GM23338 (cell line): Measurements from ENCODE around the gene SLBP. TPM values are rescaled to one million over a fixed set of nuclear protein-coding genes. Genes with fewer than 3 reads are reported as not detected.

Experiments
- ATAC-seq: fragments of 200-7000 bp; cut with Tn5 transposase; 3 replicates; pipeline ENCODE4 v1.9.1; 2020
- DNase-seq: peaks from one replicate; pipeline ENCODE4 v3.0.0-alpha.2; 2015; ENCODE audit warnings: low spot score
- H2AFZ ChIP-seq: fragments of 200-600 bp; sonication (generic); 2 replicates; pipeline ENCODE4 v1.8.0; 2016; ENCODE audit warnings: antibody characterized with exemption, mild to moderate bottlenecking, moderate library complexity
- H3F3A ChIP-seq: fragments of 200-600 bp; sonication (generic); replicated peaks from 2 replicates; pipeline ENCODE4 v1.8.0; 2017; ENCODE audit warnings: antibody characterized with exemption, mixed run types, low read depth
- H3K27ac ChIP-seq: fragments of 200-600 bp; sonication (generic); 2 replicates; pipeline ENCODE4 v1.6.1; 2016; ENCODE audit warnings: low read depth
- H3K27me3 ChIP-seq: fragments of 200-600 bp; sonication (generic); 2 replicates; pipeline ENCODE4 v1.8.0; 2016; ENCODE audit warnings: mild to moderate bottlenecking, mixed run types, moderate library complexity; ENCODE audit not compliant: insufficient read depth
- H3K36me3 ChIP-seq: fragments of 200-600 bp; sonication (generic); 2 replicates; pipeline ENCODE4 v1.8.0; 2016; ENCODE audit warnings: mild to moderate bottlenecking; ENCODE audit not compliant: insufficient read depth
- H3K4me1 ChIP-seq: fragments of 200-600 bp; sonication (generic); 2 replicates; pipeline ENCODE4 v1.8.0; 2016; ENCODE audit warnings: mild to moderate bottlenecking, moderate library complexity; ENCODE audit not compliant: insufficient read depth
- H3K4me2 ChIP-seq: fragments of 200-600 bp; sonication (generic); 2 replicates; pipeline ENCODE4 v1.7.1; 2017; ENCODE audit warnings: mixed run types
- H3K4me3 ChIP-seq: fragments of 200-600 bp; sonication (generic); 2 replicates; pipeline ENCODE4 v1.6.1; 2016; ENCODE audit warnings: mixed run types
- H3K79me2 ChIP-seq: fragments of 200-600 bp; sonication (generic); replicated peaks from 2 replicates; pipeline ENCODE4 v1.8.0; 2017; ENCODE audit warnings: mild to moderate bottlenecking; ENCODE audit not compliant: insufficient read depth
- H3K9me2 ChIP-seq: fragments of 200-600 bp; sonication (generic); 2 replicates; pipeline ENCODE4 v1.8.0; 2017; ENCODE audit not compliant: insufficient read depth
- H4K20me1 ChIP-seq: fragments of 200-600 bp; sonication (generic); replicated peaks from 2 replicates; pipeline ENCODE4 v1.8.0; 2017; ENCODE audit warnings: mild to moderate bottlenecking; ENCODE audit not compliant: insufficient read depth
- H3K27ac Mint-ChIP-seq: 2 replicates; pipeline ENCODE4 v1.8.0; 2020; ENCODE audit warnings: inconsistent platforms, mild to moderate bottlenecking, moderate library complexity, mixed read lengths
- H3K27me3 Mint-ChIP-seq: 3 replicates; pipeline ENCODE4 v1.8.0; 2022; ENCODE audit warnings: low read depth, mild to moderate bottlenecking, moderate library complexity, mixed read lengths, inconsistent platforms; ENCODE audit not compliant: insufficient read depth, poor library complexity
- H3K36me3 Mint-ChIP-seq: 3 replicates; pipeline ENCODE4 v1.8.0; 2021; ENCODE audit warnings: low read depth, mild to moderate bottlenecking, inconsistent platforms, moderate library complexity, mixed read lengths
- H3K4me1 Mint-ChIP-seq: 3 replicates; pipeline ENCODE4 v1.8.0; 2020; ENCODE audit warnings: mild to moderate bottlenecking, inconsistent platforms, mixed read lengths
- H3K4me3 Mint-ChIP-seq: 3 replicates; pipeline ENCODE4 v1.8.0; 2021; ENCODE audit warnings: moderate library complexity, mild to moderate bottlenecking, inconsistent platforms, mixed read lengths
- H3K9me3 Mint-ChIP-seq: 3 replicates; pipeline ENCODE4 v1.8.0; 2020; ENCODE audit warnings: moderate library complexity, mild to moderate bottlenecking, inconsistent platforms, mixed read lengths
- EZH2 ChIP-seq: fragments of 200-600 bp; sonication (generic); IDR thresholded peaks from one replicate; pipeline ENCODE4 v1.8.0; 2017; ENCODE audit warnings: antibody characterized with exemption, mild to moderate bottlenecking, low read depth; ENCODE audit not compliant: unreplicated experiment
- EZH2phosphoT487 ChIP-seq: fragments of 200-600 bp; sonication (generic); IDR thresholded peaks from one replicate; pipeline ENCODE4 v1.8.1; 2018; ENCODE audit warnings: antibody characterized with exemption; ENCODE audit not compliant: unreplicated experiment
- JUNB ChIP-seq: IDR thresholded peaks from one replicate; pipeline ENCODE4 v1.6.1; 2016; ENCODE audit warnings: antibody characterized with exemption; ENCODE audit not compliant: unreplicated experiment
- NANOG ChIP-seq: IDR thresholded peaks from 2 replicates; pipeline ENCODE4 v1.6.1; 2016; ENCODE audit warnings: antibody characterized with exemption, borderline replicate concordance
- POLR2AphosphoS5 ChIP-seq: IDR thresholded peaks from 2 replicates; pipeline ENCODE4 v1.6.1; 2016; ENCODE audit warnings: antibody characterized with exemption, low read depth
- STAT1 ChIP-seq: IDR thresholded peaks from one replicate; pipeline ENCODE4 v1.6.1; 2016; ENCODE audit warnings: antibody characterized with exemption; ENCODE audit not compliant: unreplicated experiment
- ZNF114 ChIP-seq: fragments of 250-450 bp; sonication (Bioruptor Pico); IDR thresholded peaks from 2 replicates; pipeline ENCODE4 v1.5.0; 2020; ENCODE audit warnings: mild to moderate bottlenecking, moderate library complexity
- polyA plus RNA-seq: library from polyadenylated mRNA; unstranded; fragments of >200 nt; fragmentation: Nextera tagmentation; extraction: Ambion mirVana; gene quantifications from 2 replicates; pipeline ENCODE4 v1.2.1, GENCODE V29; 2016
- total RNA-seq: library from RNA; depleted of rRNA; stranded (reverse); fragments of >200 nt; shearing (Covaris generic); gene quantifications from 2 replicates; pipeline ENCODE4 v1.2.3, GENCODE V29; 2014
- TF ChIP-seq, protein P1 (sequence below), 2 experiments: fragments of 200-600 bp in 1 of 2; sonication (generic) in 1 of 2; conservative IDR thresholded peaks; 2 replicates each; pipeline versions ENCODE4 v1.5.1 to v1.6.1; 2016 to 2017; ENCODE audit warnings: antibody characterized with exemption in 2 of 2, low read depth in 2 of 2, mild to moderate bottlenecking in 2 of 2, moderate library complexity in 1 of 2
- TF ChIP-seq, protein P2 (sequence below): fragments of 250-450 bp; sonication (Bioruptor Pico); IDR thresholded peaks from 2 replicates; pipeline ENCODE4 v1.5.0; 2020; ENCODE audit warnings: mild to moderate bottlenecking, moderate library complexity

SLBP gene
- total and polyA plus RNA-seq, 2 experiments from 2014 or later: 54.4 to 58.6 TPM

DNA sequence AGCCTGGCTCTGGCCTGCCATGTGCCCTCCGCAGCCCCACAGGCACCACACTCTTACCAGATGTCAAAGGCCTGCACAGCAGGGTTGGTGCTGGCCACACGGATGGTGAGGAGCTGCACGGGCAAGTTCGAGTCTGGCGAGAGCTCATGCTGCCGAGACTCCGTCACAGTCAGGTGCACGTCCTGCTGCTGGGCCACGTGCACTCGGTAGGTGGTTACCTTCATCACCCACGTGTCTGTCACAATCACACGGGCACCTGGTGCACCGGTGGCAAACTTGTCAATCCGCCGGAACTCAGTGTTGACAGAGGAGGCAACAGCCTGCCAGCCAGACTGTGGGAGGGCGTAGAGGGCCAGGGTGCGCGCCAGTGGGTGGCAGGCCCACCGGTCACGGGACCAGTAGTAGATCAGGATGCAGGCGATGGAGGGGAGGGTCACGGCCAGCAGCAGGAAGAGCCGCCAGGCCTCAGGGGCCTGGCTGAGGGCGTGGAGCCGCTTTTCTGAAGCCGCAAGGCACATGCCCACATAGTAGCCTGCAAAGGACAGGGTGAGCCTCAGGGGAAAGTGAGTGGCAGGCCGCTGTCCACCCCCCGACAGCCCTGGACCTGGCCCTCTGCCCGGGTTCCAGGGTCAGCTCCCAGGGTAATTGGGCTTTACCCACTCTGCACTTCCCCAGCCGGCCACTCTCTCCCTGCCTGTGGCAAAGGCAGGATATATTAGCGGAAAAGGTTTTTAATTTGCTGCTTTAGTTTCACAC lies 6.2 kb upstream of the SLBP start:
- Histone ChIP-seq H3K36me3 (no peaks in the 10 kb centered on the region), H3K27ac (no peak overlapping the region), H3F3A (peaks cover 14% of the 10 kb centered on the region), H4K20me1 (peaks cover 16% of the 10 kb centered on the region), H2AFZ (no peak overlapping the region), H3K4me1 (peaks cover 19% of the 10 kb centered on the region; the same call in 1 of the 2 replicates), H3K4me2 (no peak overlapping the region), H3K27me3 (no peaks in the 10 kb centered on the region), H3K9me2 (no peaks in the 10 kb centered on the region), H3K79me2 (peaks cover 39% of the 10 kb centered on the region), H3K4me3 (no peak overlapping the region)
- ATAC-seq: no peak
- Mint-ChIP-seq H3K4me3 (peak overlapping the region; percentile 24; the same call in 1 of the 3 replicates), H3K4me1 (peaks cover 27% of the 10 kb centered on the region), H3K27me3 (peaks cover 13% of the 10 kb centered on the region), H3K9me3 (no peaks in the 10 kb centered on the region; the same call in 2 of the 3 replicates), H3K36me3 (peaks cover 16% of the 10 kb centered on the region), H3K27ac (no peak overlapping the region)
- DNase-seq: no peak
- TF ChIP-seq JUNB (no peak), NANOG (no peak), EZH2 (no peak), ZNF114 (CRISPR knock-in tag) (no peak)

DNA sequence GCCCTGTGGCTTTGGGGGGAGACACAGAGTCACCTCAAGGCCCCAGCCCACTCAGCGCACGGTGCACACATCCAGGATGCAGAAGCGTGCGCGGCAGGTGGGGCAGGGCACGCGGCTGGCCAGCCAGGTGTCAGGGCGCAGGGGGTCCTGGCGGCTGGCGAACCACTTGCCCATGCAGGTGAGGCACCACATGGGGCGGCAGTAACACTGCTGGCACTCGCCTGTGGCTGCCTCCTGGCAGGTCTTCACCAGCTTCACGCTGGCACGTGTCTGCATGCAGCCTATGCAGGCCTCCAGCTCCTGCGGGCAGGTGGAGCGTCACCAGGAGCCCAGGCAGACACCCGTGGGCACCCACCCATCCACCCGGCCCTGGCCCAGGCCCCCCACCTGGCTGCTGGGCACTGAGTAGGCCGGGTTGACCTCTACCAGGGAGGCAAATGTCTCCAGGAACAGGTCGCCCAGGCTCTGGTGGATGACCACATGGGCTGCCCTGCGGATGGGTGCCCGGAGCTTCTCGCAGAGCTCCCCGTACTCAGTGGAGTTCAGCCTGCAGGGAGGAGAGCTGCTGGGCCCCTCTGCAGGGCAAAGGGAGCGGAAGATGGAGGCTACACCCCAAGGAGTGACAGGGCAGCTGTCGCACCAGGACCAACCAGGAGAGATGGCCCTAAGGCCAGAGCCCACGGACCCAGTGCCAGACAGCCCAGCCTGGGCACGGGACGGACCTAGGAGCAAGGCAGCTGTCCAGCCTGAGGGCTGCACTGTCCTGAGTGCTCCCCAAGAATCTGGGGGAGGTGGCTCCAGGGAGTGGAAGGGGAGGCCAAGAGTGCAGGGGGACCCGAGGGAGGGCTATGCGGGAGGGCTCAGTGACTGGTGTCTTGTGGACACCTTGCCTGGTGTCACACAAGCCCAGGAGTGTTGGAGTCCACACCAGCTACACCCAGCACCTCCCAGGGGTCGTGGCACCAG lies 5.3 kb upstream of the SLBP start:
- Histone ChIP-seq H4K20me1 (peaks cover 7% of the 10 kb centered on the region), H2AFZ (no peak overlapping the region), H3K27me3 (no peaks in the 10 kb centered on the region), H3K9me2 (no peaks in the 10 kb centered on the region), H3K36me3 (no peaks in the 10 kb centered on the region), H3K4me1 (peaks cover 18% of the 10 kb centered on the region; the same call in 1 of the 2 replicates), H3K4me2 (no peak overlapping the region), H3F3A (peaks cover 17% of the 10 kb centered on the region), H3K79me2 (peaks cover 33% of the 10 kb centered on the region), H3K4me3 (no peak overlapping the region), H3K27ac (no peak overlapping the region)
- Mint-ChIP-seq H3K36me3 (peaks cover 12% of the 10 kb centered on the region), H3K27ac (no peak overlapping the region), H3K4me3 (no peak overlapping the region), H3K27me3 (peaks cover 19% of the 10 kb centered on the region), H3K9me3 (no peaks in the 10 kb centered on the region; the same call in 2 of the 3 replicates), H3K4me1 (peaks cover 19% of the 10 kb centered on the region)
- no peak for DNase-seq
- ATAC-seq: no peak
- TF ChIP-seq ZNF114 (CRISPR knock-in tag): no peak
- TF ChIP-seq STAT1: no peak
- no peak for TF ChIP-seq POLR2AphosphoS5
- TF ChIP-seq, protein P1, sequence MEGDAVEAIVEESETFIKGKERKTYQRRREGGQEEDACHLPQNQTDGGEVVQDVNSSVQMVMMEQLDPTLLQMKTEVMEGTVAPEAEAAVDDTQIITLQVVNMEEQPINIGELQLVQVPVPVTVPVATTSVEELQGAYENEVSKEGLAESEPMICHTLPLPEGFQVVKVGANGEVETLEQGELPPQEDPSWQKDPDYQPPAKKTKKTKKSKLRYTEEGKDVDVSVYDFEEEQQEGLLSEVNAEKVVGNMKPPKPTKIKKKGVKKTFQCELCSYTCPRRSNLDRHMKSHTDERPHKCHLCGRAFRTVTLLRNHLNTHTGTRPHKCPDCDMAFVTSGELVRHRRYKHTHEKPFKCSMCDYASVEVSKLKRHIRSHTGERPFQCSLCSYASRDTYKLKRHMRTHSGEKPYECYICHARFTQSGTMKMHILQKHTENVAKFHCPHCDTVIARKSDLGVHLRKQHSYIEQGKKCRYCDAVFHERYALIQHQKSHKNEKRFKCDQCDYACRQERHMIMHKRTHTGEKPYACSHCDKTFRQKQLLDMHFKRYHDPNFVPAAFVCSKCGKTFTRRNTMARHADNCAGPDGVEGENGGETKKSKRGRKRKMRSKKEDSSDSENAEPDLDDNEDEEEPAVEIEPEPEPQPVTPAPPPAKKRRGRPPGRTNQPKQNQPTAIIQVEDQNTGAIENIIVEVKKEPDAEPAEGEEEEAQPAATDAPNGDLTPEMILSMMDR (conservative IDR thresholded peaks at IDR 0.05; ENCODE audit: low read depth in 2 of 2): no peak
- TF ChIP-seq EZH2: no peak
- TF ChIP-seq, protein P2, sequence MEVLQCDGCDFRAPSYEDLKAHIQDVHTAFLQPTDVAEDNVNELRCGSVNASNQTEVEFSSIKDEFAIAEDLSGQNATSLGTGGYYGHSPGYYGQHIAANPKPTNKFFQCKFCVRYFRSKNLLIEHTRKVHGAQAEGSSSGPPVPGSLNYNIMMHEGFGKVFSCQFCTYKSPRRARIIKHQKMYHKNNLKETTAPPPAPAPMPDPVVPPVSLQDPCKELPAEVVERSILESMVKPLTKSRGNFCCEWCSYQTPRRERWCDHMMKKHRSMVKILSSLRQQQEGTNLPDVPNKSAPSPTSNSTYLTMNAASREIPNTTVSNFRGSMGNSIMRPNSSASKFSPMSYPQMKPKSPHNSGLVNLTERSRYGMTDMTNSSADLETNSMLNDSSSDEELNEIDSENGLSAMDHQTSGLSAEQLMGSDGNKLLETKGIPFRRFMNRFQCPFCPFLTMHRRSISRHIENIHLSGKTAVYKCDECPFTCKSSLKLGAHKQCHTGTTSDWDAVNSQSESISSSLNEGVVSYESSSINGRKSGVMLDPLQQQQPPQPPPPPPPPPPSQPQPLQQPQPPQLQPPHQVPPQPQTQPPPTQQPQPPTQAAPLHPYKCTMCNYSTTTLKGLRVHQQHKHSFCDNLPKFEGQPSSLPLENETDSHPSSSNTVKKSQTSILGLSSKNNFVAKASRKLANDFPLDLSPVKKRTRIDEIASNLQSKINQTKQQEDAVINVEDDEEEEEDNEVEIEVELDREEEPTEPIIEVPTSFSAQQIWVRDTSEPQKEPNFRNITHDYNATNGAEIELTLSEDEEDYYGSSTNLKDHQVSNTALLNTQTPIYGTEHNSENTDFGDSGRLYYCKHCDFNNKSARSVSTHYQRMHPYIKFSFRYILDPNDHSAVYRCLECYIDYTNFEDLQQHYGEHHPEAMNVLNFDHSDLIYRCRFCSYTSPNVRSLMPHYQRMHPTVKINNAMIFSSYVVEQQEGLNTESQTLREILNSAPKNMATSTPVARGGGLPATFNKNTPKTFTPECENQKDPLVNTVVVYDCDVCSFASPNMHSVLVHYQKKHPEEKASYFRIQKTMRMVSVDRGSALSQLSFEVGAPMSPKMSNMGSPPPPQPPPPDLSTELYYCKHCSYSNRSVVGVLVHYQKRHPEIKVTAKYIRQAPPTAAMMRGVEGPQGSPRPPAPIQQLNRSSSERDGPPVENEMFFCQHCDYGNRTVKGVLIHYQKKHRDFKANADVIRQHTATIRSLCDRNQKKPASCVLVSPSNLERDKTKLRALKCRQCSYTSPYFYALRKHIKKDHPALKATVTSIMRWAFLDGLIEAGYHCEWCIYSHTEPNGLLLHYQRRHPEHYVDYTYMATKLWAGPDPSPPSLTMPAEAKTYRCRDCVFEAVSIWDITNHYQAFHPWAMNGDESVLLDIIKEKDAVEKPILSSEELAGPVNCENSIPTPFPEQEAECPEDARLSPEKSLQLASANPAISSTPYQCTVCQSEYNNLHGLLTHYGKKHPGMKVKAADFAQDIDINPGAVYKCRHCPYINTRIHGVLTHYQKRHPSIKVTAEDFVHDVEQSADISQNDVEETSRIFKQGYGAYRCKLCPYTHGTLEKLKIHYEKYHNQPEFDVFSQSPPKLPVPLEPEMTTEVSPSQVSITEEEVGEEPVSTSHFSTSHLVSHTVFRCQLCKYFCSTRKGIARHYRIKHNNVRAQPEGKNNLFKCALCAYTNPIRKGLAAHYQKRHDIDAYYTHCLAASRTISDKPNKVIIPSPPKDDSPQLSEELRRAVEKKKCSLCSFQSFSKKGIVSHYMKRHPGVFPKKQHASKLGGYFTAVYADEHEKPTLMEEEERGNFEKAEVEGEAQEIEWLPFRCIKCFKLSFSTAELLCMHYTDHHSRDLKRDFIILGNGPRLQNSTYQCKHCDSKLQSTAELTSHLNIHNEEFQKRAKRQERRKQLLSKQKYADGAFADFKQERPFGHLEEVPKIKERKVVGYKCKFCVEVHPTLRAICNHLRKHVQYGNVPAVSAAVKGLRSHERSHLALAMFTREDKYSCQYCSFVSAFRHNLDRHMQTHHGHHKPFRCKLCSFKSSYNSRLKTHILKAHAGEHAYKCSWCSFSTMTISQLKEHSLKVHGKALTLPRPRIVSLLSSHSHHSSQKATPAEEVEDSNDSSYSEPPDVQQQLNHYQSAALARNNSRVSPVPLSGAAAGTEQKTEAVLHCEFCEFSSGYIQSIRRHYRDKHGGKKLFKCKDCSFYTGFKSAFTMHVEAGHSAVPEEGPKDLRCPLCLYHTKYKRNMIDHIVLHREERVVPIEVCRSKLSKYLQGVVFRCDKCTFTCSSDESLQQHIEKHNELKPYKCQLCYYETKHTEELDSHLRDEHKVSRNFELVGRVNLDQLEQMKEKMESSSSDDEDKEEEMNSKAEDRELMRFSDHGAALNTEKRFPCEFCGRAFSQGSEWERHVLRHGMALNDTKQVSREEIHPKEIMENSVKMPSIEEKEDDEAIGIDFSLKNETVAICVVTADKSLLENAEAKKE (CRISPR knock-in tag): no peak
- TF ChIP-seq EZH2phosphoT487: no peak
